Measurements from ENCODE around the gene GRM5. TPM values are rescaled to one million over a fixed set of nuclear protein-coding genes. Genes with fewer than 3 reads are reported as not detected.
"Not testable (repeated sequence)": the region's sequence is repeated elsewhere in the genome, so short reads cannot be mapped to it uniquely, and the experiment has no call there.

GRM5 gene
- not detected for polyA plus RNA-seq (2012; ENCODE audit: low read depth, missing spikeins)

DNA sequence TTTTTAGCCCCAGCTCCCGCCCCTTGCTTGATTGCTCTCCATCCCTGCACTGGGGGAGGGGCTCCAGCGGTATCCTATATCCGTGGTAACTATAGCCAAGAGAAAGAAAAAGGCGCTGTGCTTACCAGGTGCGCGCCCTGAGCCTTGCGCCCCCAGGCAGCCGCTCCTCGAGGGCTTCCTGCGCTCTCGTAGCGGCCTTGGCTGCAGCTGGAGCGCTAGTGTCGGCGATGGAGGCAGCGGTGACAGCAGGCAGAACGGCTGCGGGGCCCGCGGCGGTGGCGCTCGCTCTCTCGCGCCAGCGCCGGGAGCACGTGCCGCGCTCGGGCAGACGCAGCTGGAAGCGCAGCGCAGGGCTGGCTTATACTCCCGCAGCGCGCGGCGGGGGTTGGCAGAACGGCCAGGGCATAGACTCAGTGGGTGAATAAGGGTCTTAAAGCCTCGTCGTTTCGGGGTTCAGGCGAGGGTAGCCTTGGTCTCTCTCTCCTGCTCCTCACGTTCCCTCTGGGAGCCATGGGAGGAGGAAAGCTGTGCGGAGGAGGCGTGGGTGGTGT is at the start of gene GRM5:
Gene GRM5 (minus strand): TSS at position 332 of the 551 bp plus-strand sequence. CDS start 18,110 bp downstream, outside the sequence.
- not testable (repeated sequence) for FAIRE-seq; DNase-seq (ENCODE audit: insufficient read length, low spot score)

DNA sequence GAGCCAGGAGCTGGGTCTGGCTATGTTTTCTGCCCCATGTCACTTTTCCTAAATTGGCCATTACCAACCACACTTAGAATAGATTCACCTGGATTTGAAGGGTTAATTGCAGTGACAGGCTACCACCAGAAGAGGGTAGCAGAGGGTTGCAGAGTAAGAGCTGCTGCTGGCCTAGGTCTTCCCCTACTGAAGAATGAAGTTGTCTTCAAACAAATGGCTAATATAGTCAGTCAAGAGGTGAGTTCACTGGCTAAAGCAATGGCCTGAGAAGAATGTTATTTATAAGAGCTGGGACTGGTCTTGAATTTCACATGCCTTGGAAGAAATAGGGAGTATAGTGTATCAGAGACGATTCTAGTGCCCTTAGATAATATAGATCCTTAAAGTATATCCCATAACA is 32.2 kb upstream of the GRM5 start:
- FAIRE-seq: peak; percentile 97
- DNase-seq (ENCODE audit: insufficient read length, low spot score): not testable (repeated sequence)

DNA sequence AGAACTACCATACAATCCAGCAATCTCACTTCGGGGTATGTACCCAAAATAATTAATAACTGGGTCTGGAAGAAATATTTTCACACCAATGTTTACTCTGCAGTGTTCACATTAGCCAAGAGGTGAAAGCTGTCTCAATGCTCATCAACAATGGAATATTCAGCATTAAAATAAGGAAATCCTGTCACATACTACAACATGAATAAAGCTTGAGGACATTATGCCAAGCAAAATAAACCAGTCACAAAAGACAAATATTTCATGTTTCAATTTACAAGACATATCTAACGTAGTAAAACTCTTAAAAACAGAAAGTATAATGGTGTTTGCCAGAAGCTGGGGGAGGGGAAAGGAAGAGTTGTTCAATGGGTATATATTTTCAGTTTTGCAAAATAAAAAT is 28.0 kb upstream of the GRM5 start:
- not testable (repeated sequence) for DNase-seq (ENCODE audit: insufficient read length, low spot score); FAIRE-seq

GRCh38 chr11:89084951-89085350 is 19.2 kb upstream of the GRM5 start:
- not testable (repeated sequence) for FAIRE-seq

GRCh38 chr11:89070911-89071310 is 5.1 kb upstream of the GRM5 start:
- FAIRE-seq; DNase-seq (ENCODE audit: insufficient read length, low spot score): not testable (repeated sequence)

More at GRCh38 chr11:89084951-89085350, 19.2 kb upstream of the GRM5 start:
- not testable (repeated sequence) for DNase-seq (ENCODE audit: insufficient read length, low spot score)

DNA sequence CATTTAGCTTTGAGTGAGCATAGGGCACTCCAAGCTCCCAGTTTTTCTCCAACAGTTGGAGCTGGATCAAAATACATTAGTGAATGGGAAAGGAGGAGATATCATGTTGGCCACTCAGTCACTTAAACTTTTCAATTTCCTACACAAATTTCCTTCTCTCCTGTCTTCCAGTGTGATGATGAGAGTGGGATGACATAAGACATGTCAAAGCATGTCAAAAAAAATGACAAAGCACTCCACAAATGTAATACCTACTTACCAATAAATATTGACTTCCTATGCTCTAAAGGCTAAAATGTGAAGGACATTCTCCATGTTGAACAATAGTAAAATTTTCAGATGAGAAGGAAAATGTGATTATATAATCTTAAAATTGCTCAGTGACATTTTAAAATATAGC is 1.5 kb upstream of the GRM5 start:
- DNase-seq (ENCODE audit: insufficient read length, low spot score) (no peak), FAIRE-seq (no peak)
- TF ChIP-seq POLR2AphosphoS5 (IDR thresholded peaks at IDR 0.05; ENCODE audit: low read depth, low read length): no peak
- no peak for TF ChIP-seq SPI1 (IDR thresholded peaks at IDR 0.05; ENCODE audit: low read depth, low read length)
- TF ChIP-seq POLR2A (IDR thresholded peaks at IDR 0.05; ENCODE audit: low read depth, low read length): no peak
- TF ChIP-seq TAF1 (IDR thresholded peaks at IDR 0.05; ENCODE audit: low read depth, low read length): no peak
- TF ChIP-seq PAX5 (IDR thresholded peaks at IDR 0.05; ENCODE audit: insufficient read depth, low read length, severe bottlenecking): no peak
- TF ChIP-seq POU2F2 (IDR thresholded peaks at IDR 0.05; ENCODE audit: low read depth, low read length): no peak

DNA sequence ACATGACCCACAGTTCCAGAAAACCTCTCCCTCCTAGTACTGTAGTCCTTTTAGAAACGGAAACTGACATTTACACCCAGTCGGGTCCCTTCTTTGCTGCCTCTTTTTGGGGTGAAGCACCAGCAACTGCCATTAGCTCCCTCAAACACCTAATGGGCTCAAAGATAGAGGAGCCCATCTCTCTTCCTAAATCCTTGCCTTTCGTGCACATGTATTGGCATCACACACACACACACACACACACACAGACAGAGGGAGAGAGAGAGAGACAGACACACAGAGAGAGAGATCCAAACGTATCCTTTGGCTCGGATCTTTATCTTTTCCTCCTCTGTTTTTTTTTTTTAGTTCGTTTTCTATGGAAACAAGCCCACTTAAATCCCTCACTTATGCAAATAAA is 716 bp downstream of the GRM5 start:
- TF ChIP-seq PAX5 (IDR thresholded peaks at IDR 0.05; ENCODE audit: insufficient read depth, low read length, severe bottlenecking) (no peak), TAF1 (IDR thresholded peaks at IDR 0.05; ENCODE audit: low read depth, low read length) (no peak), POLR2AphosphoS5 (IDR thresholded peaks at IDR 0.05; ENCODE audit: low read depth, low read length) (no peak), SPI1 (IDR thresholded peaks at IDR 0.05; ENCODE audit: low read depth, low read length) (no peak), POU2F2 (IDR thresholded peaks at IDR 0.05; ENCODE audit: low read depth, low read length) (no peak), POLR2A (IDR thresholded peaks at IDR 0.05; ENCODE audit: low read depth, low read length) (no peak)
- no peak for FAIRE-seq

DNA sequence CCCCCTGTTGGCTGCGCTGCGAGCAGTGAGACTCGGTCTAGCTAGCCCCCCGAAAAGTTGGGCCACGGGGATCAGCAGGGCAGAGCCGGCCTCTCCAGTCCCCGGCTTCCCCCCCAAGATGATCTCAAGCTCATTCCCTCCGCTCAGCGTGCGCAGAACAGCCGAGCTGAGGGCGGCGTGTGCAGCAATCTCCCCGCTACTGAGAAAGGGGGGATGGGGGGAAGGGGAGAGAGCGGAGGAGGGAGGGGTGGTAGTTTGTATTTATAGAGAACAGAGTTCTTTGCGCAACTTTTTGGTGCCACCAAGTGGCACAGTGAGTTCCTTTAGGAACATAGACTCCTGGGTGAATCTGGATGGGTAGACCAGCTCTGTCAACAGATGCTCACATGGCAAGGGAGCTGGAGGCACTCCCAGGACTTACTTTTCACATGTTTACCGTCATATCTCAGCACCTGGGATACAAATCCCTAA is 2.3 kb downstream of the GRM5 start:
- FAIRE-seq: not testable (repeated sequence)

More for the DNA sequence above, 716 bp downstream of the GRM5 start:
- DNase-seq (ENCODE audit: insufficient read length, low spot score): no peak

GRCh38 chr11:89062771-89063298 is 2.9 kb downstream of the GRM5 start:
- FAIRE-seq; DNase-seq (ENCODE audit: insufficient read length, low spot score): not testable (repeated sequence)

More for the DNA sequence above, 2.3 kb downstream of the GRM5 start:
- DNase-seq (ENCODE audit: insufficient read length, low spot score): not testable (repeated sequence)

DNA sequence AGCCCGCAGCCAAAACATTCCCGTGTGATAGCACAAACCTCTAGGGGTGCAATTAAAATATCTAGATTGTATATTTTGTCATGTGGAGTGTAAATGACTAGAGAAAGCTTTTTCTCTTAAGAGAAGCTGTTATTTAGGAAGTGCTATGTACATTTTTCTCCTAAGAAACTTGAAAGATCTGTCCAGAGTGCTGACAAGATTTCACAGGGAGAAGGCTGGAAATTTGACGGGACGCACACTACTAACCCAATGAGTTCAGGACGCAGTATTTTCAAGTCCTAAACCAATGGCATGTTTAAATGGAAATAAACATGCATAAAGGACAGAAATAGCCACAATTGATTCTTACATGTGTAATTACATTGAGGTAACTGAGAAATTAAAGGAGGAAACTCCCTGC is 3.9 kb downstream of the GRM5 start:
- not testable (repeated sequence) for DNase-seq (ENCODE audit: insufficient read length, low spot score); FAIRE-seq

DNA sequence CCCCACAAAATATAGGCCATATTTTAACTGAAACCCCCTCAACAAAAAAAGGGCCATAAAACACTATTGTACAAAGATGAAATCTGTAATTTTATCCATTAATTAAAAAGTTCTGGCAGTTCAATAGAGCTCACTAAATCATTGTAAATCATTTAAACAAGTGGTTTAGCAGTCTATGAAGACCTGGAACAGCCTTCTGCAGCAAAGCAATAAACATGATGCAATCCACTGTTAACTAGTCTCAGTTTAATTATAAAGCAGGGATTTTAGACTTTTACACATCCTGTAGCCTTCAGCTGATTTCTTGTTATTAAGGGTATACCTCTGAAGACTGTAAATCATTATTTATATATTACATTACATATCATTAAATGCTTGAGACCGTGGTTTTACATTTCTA is 8.4 kb downstream of the GRM5 start:
- DNase-seq (ENCODE audit: insufficient read length, low spot score); FAIRE-seq: not testable (repeated sequence)

- FAIRE-seq (no peak), DNase-seq (ENCODE audit: insufficient read length, low spot score) (no peak)
- TF ChIP-seq PAX5 (IDR thresholded peaks at IDR 0.05; ENCODE audit: insufficient read depth, low read length, severe bottlenecking) (no peak), POLR2AphosphoS5 (IDR thresholded peaks at IDR 0.05; ENCODE audit: low read depth, low read length) (no peak), POLR2A (IDR thresholded peaks at IDR 0.05; ENCODE audit: low read depth, low read length) (no peak), TAF1 (IDR thresholded peaks at IDR 0.05; ENCODE audit: low read depth, low read length) (no peak), SPI1 (IDR thresholded peaks at IDR 0.05; ENCODE audit: low read depth, low read length) (no peak), POU2F2 (IDR thresholded peaks at IDR 0.05; ENCODE audit: low read depth, low read length) (no peak)
Measured at GRCh38 chr11:89052220-89052619, 13.6 kb downstream of the GRM5 start.

DNA sequence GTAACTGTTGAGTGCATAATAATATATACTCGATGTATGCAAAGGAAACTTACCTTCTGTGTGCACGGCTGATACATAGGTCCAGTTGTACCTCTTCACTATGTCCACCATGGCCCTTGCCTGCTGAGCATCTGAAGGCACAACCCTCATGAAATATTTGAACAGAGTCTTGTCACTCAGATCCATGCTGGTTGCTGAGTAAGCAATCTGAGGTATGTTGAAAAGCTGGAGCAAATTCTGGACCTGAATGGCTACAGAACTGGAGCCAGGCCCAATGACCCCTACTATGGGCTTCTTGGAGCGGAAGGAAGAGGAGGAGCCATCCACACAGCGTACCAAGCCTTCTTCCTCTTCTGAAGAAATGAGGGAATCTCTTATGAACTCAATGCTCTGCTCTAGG is 18.6 kb downstream of the GRM5 start:
- DNase-seq (ENCODE audit: insufficient read length, low spot score); FAIRE-seq: not testable (repeated sequence)

DNA sequence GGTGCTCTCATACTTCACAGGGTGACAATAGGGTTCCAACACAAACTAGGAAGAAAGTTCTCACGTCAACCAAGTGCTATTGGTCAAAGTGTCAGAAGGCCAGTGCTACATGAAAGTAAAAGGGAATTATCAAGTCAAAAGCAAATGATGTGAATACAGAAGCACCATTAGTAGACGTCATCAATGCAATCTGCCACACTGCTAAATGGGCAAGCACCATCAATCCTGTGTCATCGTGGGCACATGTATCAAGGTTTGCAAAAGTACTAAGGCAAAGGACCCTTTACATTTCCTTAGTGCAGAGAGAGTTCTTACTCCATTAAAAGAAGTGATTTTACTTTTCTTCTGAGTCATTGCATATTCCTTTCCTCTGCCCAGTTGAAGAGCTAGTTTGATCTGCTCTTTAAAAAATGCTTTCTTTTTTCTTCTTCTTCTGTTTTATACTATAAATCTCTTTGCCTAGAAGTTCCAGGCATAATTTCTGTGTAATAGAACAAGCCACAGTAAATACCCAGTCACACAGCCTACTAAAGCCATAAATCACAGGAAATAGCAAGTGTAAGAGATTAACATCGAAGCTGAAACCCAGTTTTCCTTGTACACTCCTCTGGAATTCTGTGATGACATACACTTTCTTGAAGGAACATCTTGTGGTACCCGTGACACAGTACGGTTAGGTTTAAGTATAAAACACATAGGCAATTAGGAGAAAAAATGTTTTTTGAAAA is 21.8 kb downstream of the GRM5 start:
- FAIRE-seq; DNase-seq (ENCODE audit: insufficient read length, low spot score): not testable (repeated sequence)

DNA sequence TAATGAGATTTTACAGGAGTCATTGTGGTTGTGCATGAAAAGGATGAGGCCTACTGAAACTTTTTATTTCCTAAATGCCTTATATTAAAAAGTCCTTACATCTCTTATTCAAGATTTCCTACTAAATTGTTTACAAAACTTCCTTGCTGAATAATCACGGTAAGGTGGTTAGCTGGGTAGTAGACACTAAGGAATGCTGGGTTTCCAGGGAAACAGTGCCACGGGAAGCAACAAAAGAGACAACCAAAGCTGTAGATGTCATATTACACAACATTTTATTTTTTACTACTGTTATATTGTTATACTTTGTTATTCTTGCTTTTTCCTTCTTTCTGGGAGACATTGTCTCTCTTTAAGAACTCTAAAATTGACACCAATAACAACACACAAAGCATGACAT is 36.1 kb downstream of the GRM5 start:
- FAIRE-seq; DNase-seq (ENCODE audit: insufficient read length, low spot score): not testable (repeated sequence)
